Smooth muscle cell (in vitro differentiated cells): ENCODE results near the gene TBC1D2. TPM values are rescaled to one million over a fixed set of nuclear protein-coding genes. Genes with fewer than 3 reads are reported as not detected.

Source experiments
- DNase-seq: peaks from one replicate; lab custom pipeline; 2025; ENCODE audit not compliant: unreplicated experiment; lab: John Stamatoyannopoulos, UW
- H2AFZ ChIP-seq: fragments of 200-600 bp; sonication (generic); 2 replicates; pipeline ENCODE4 v1.6.0; 2016; ENCODE audit warnings: antibody characterized with exemption, low read depth, mild to moderate bottlenecking
- H3F3A ChIP-seq: fragments of 200-600 bp; sonication (generic); 2 replicates; pipeline ENCODE4 v1.6.0; 2017; ENCODE audit warnings: antibody characterized with exemption, low read depth
- H3K27ac ChIP-seq: fragments of 200-600 bp; sonication (generic); 2 replicates; pipeline ENCODE4 v1.5.1; 2016; ENCODE audit warnings: low read depth, mild to moderate bottlenecking
- H3K27me3 ChIP-seq: fragments of 200-600 bp; sonication (generic); 2 replicates; pipeline ENCODE4 v1.6.1; 2016; ENCODE audit warnings: low read depth, mild to moderate bottlenecking
- H3K36me3 ChIP-seq: fragments of 200-600 bp; sonication (generic); 2 replicates; pipeline ENCODE4 v1.5.1; 2016; ENCODE audit warnings: low read depth
- H3K4me1 ChIP-seq: fragments of 200-600 bp; sonication (generic); 2 replicates; pipeline ENCODE4 v1.5.1; 2016; ENCODE audit warnings: low read depth
- H3K4me2 ChIP-seq: fragments of 200-600 bp; sonication (generic); 2 replicates; pipeline ENCODE4 v1.6.0; 2016; ENCODE audit warnings: mild to moderate bottlenecking
- H3K4me3 ChIP-seq: fragments of 200-600 bp; sonication (generic); 2 replicates; pipeline ENCODE4 v1.5.1; 2016; ENCODE audit warnings: mild to moderate bottlenecking
- H3K79me2 ChIP-seq: fragments of 200-600 bp; sonication (generic); 2 replicates; pipeline ENCODE4 v1.6.0; 2016; ENCODE audit warnings: low read depth, mild to moderate bottlenecking
- H3K9ac ChIP-seq: fragments of 200-600 bp; sonication (generic); 2 replicates; pipeline ENCODE4 v1.6.0; 2016; ENCODE audit warnings: low read depth
- H3K9me3 ChIP-seq: fragments of 200-600 bp; sonication (generic); replicated peaks from 2 replicates; pipeline ENCODE4 v1.5.1; 2016; ENCODE audit warnings: low read depth
- H4K20me1 ChIP-seq: fragments of 200-600 bp; sonication (generic); 2 replicates; pipeline ENCODE4 v1.6.0; 2016; ENCODE audit warnings: low read depth
- CTCF ChIP-seq: fragments of 200-600 bp; sonication (generic); IDR thresholded peaks from 2 replicates; pipeline ENCODE4 v1.5.1; 2017; ENCODE audit warnings: borderline replicate concordance, mild to moderate bottlenecking, antibody characterized with exemption; ENCODE audit not compliant: insufficient read depth, poor library complexity, severe bottlenecking
- WGBS: methylation state at CpG from one replicate; pipeline ENCODE4 v1.1.7; 2016; ENCODE audit warnings: low lambda C conversion rate; 5-methylcytosine and 5-hydroxymethylcytosine counted together
- polyA plus RNA-seq: library from polyadenylated mRNA; unstranded; fragments of >200 nt; fragmentation: Nextera tagmentation; extraction: Ambion mirVana; gene quantifications from 2 replicates; pipeline ENCODE4 v1.2.1, GENCODE V29; 2016
- total RNA-seq: library from RNA; depleted of rRNA; stranded (reverse); fragments of >200 nt; gene quantifications from 2 replicates; pipeline ENCODE4 v1.2.3, GENCODE V29; 2014

The TBC1D2 gene
- total and polyA plus RNA-seq, 2 experiments from 2014 or later, result 7.7 to 8.6 TPM

- no peak overlapping the region for H2AFZ ChIP-seq
- no peaks in the 10 kb centered on the region for H4K20me1 ChIP-seq
- H3K9me3 ChIP-seq, result no peaks in the 10 kb centered on the region
- no peak overlapping the region for H3K9ac ChIP-seq
- no peaks in the 10 kb centered on the region for H3K79me2 ChIP-seq
- no peak for TF ChIP-seq CTCF
- no peaks in the 10 kb centered on the region for H3K27me3 ChIP-seq
- no peak overlapping the region for H3K27ac ChIP-seq
- H3K4me3 ChIP-seq, result no peak overlapping the region
- WGBS, result 84% methylated on average over 13 of the region's 13 CpGs
- H3F3A ChIP-seq, result no peaks in the 10 kb centered on the region
- no peak for DNase-seq
- H3K4me1 ChIP-seq, result no peaks in the 10 kb centered on the region
- H3K4me2 ChIP-seq, result no peak overlapping the region
- H3K36me3 ChIP-seq, result no peaks in the 10 kb centered on the region
Measured at GRCh38 chr9:98302938-98303632, 47.6 kb upstream of the TBC1D2 start.

GRCh38 chr9:98302150-98302549 lies 46.7 kb upstream of the TBC1D2 start:
- no peaks in the 10 kb centered on the region for H4K20me1 ChIP-seq
- no peak for TF ChIP-seq CTCF
- no peaks in the 10 kb centered on the region for H3K27me3 ChIP-seq

GRCh38 chr9:98300611-98301010 lies 45.2 kb upstream of the TBC1D2 start:
- Histone ChIP-seq H3K9ac (no peak overlapping the region), H3K27ac (no peak overlapping the region), H3K27me3 (no peaks in the 10 kb centered on the region), H4K20me1 (no peaks in the 10 kb centered on the region), H2AFZ (no peak overlapping the region), H3F3A (no peaks in the 10 kb centered on the region), H3K36me3 (no peaks in the 10 kb centered on the region), H3K4me2 (no peak overlapping the region), H3K79me2 (no peaks in the 10 kb centered on the region), H3K4me3 (no peak overlapping the region), H3K4me1 (no peaks in the 10 kb centered on the region), H3K9me3 (no peaks in the 10 kb centered on the region)
- no peak for TF ChIP-seq CTCF
- DNase-seq, result no peak
- 95% methylated on average over 3 of the region's 3 CpGs for WGBS

More at GRCh38 chr9:98302150-98302549, 46.7 kb upstream of the TBC1D2 start:
- Histone ChIP-seq H3K4me2 (no peak overlapping the region), H3K36me3 (no peaks in the 10 kb centered on the region), H3K9me3 (no peaks in the 10 kb centered on the region), H2AFZ (no peak overlapping the region), H3F3A (no peaks in the 10 kb centered on the region), H3K27ac (no peak overlapping the region), H3K4me3 (no peak overlapping the region), H3K9ac (no peak overlapping the region), H3K79me2 (no peaks in the 10 kb centered on the region), H3K4me1 (no peaks in the 10 kb centered on the region)
- no peak for DNase-seq
- WGBS, result 92% methylated on average over 5 of the region's 5 CpGs

GRCh38 chr9:98298476-98298875 lies 43.0 kb upstream of the TBC1D2 start:
- TF ChIP-seq CTCF, result no peak
- DNase-seq, result no peak
- H3K27ac ChIP-seq, result no peak overlapping the region

More at GRCh38 chr9:98298476-98298875, 43.0 kb upstream of the TBC1D2 start:
- H3K79me2 ChIP-seq, result no peaks in the 10 kb centered on the region
- H3K9ac ChIP-seq, result no peak overlapping the region
- H3K4me3 ChIP-seq, result no peak overlapping the region
- H3K4me2 ChIP-seq, result no peak overlapping the region
- H4K20me1 ChIP-seq, result no peaks in the 10 kb centered on the region
- H2AFZ ChIP-seq, result no peak overlapping the region
- H3K27me3 ChIP-seq, result no peaks in the 10 kb centered on the region
- no peaks in the 10 kb centered on the region for H3K4me1 ChIP-seq
- H3F3A ChIP-seq, result no peaks in the 10 kb centered on the region
- no peaks in the 10 kb centered on the region for H3K36me3 ChIP-seq
- no peaks in the 10 kb centered on the region for H3K9me3 ChIP-seq
